ENCODE data around the gene HERC6.
"Not testable (repeated sequence)": the region's sequence is repeated elsewhere in the genome, so short reads cannot be mapped to it uniquely, and the experiment has no call there.

Gene HERC6

GRCh38 chr4:88366460-88366859, 12.2 kb upstream of the HERC6 start:
- DNase-seq (ENCODE audit: low read depth in 2 of 2) = no peak
- no peak overlapping the region for H3K4me3 ChIP-seq (replicated peaks in 1 of 2; ENCODE audit: low read depth in 2 of 2, low read length in 2 of 2)
- no peak for TF ChIP-seq CTCF (IDR thresholded peaks at IDR 0.05; ENCODE audit: low read depth, low read length)

GRCh38 chr4:88367826-88368225, 10.8 kb upstream of the HERC6 start:
- DNase-seq (ENCODE audit: low read depth in 2 of 2) = no peak
- TF ChIP-seq CTCF (IDR thresholded peaks at IDR 0.05; ENCODE audit: low read depth, low read length) = no peak
- no peak overlapping the region for H3K4me3 ChIP-seq (replicated peaks in 1 of 2; ENCODE audit: low read depth in 2 of 2, low read length in 2 of 2)

GRCh38 chr4:88369180-88369812, 9.4 kb upstream of the HERC6 start:
- peak; percentile 67 for TF ChIP-seq CTCF (IDR thresholded peaks at IDR 0.05; ENCODE audit: low read depth, low read length)
- not testable (repeated sequence) for H3K4me3 ChIP-seq (replicated peaks in 1 of 2; ENCODE audit: low read depth in 2 of 2, low read length in 2 of 2)
- DNase-seq (ENCODE audit: low read depth in 2 of 2) = peak; percentile 68 to 69

GRCh38 chr4:88381123-88381522, 2.5 kb downstream of the HERC6 start:
- no peak for DNase-seq (ENCODE audit: low read depth in 2 of 2)
- no peak for TF ChIP-seq CTCF (IDR thresholded peaks at IDR 0.05; ENCODE audit: low read depth, low read length)
- H3K4me3 ChIP-seq (replicated peaks in 1 of 2; ENCODE audit: low read depth in 2 of 2, low read length in 2 of 2) = no peak overlapping the region

GRCh38 chr4:88382621-88383020, 4.0 kb downstream of the HERC6 start:
- no peak for TF ChIP-seq CTCF (IDR thresholded peaks at IDR 0.05; ENCODE audit: low read depth, low read length)
- peak in 1 of 2 donors; percentile 2 for DNase-seq (ENCODE audit: low read depth in 2 of 2)
- H3K4me3 ChIP-seq (replicated peaks in 1 of 2; ENCODE audit: low read depth in 2 of 2, low read length in 2 of 2) = no peak overlapping the region

GRCh38 chr4:88390128-88390527, 11.5 kb downstream of the HERC6 start:
- DNase-seq (ENCODE audit: low read depth in 2 of 2) = no peak
- TF ChIP-seq CTCF (IDR thresholded peaks at IDR 0.05; ENCODE audit: low read depth, low read length) = no peak
- no peak overlapping the region for H3K4me3 ChIP-seq (replicated peaks in 1 of 2; ENCODE audit: low read depth in 2 of 2, low read length in 2 of 2)

GRCh38 chr4:88391703-88392102, 13.1 kb downstream of the HERC6 start:
- no peak overlapping the region for H3K4me3 ChIP-seq (replicated peaks in 1 of 2; ENCODE audit: low read depth in 2 of 2, low read length in 2 of 2)
- no peak for DNase-seq (ENCODE audit: low read depth in 2 of 2)
- no peak for TF ChIP-seq CTCF (IDR thresholded peaks at IDR 0.05; ENCODE audit: low read depth, low read length)

Data from cardiac fibroblast (primary cell).